SW480 (cell line): Measurements from ENCODE around the gene CEL.

ENCODE experiments used
- DNase-seq: peaks from one replicate; pipeline ENCODE4 v3.0.0-alpha.2; 2016; ENCODE audit warnings: low spot score

Gene CEL

DNA sequence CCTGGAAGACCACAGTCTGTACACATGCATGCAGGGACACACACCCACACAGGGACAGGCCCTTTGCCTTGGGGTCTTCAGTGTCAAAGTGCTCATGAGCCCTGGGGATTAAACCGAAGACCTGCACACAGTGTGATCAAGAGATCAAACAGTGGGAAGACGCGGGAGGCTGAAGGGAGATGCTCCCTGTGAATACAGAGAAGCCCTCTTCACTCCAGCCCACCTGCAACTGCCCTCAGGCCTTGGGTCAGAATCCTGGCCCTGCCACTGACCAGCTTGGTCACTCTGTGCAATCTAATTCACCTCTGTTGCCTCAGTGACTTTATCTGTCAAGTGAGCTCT, 56.4 kb downstream of the CEL start:
- no peak for DNase-seq

DNA sequence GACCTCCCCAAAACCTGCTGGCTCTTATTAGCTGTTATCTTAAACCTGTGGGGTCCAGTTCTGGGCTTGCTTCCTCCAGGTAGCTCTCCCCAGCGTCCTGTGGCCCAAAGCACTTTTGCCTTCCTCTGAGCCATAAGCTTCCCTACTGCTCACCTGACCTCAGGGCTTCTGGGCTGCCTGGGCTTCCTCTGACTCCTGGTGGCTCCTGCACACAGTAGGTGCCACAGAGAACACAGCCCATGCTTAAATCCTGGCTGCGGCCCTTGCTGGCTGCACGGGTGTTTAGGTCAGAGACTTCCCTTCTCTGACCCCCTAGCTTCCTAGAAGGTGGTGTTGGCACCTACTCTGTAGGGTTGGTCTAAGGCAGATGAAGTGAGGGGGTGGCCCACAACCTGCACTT, 56.8 kb downstream of the CEL start:
- no peak for DNase-seq

DNA sequence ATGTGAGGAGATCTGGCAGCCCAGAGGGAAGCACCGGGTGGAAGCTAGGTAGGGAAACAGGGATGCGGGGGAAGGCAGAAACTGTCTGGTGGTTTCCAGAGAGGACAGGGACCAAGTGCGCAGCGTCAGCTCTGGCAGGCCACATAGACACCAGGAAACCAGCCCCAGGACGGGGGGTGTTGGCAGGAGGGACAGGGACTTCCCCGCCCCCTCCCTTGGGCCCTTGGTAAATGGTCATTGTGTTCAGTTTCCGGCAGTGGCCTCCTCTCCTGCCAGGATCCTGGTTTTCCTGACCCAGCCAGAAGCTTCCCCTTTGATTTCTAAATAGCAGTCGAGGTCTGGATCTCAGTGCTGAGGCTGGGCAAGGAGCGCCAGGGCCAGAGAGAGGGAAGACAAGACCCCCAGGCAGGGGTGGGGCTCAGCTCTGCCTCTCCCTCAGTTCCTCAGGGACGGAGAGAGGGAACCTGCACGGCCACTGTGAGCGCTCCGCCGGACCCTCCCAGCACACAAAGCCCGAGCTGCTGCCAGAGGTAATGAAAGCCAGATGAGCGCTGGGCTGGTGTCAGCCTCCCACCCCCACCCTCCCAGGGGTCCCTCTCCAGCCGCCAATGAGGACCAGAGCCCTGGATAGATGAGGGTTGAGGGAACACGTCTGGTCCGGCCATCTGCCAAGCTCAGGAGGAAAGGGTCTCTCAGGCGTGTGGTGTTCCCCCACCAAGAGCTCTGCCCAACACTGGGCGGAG, 57.5 kb downstream of the CEL start:
- no peak for DNase-seq

DNA sequence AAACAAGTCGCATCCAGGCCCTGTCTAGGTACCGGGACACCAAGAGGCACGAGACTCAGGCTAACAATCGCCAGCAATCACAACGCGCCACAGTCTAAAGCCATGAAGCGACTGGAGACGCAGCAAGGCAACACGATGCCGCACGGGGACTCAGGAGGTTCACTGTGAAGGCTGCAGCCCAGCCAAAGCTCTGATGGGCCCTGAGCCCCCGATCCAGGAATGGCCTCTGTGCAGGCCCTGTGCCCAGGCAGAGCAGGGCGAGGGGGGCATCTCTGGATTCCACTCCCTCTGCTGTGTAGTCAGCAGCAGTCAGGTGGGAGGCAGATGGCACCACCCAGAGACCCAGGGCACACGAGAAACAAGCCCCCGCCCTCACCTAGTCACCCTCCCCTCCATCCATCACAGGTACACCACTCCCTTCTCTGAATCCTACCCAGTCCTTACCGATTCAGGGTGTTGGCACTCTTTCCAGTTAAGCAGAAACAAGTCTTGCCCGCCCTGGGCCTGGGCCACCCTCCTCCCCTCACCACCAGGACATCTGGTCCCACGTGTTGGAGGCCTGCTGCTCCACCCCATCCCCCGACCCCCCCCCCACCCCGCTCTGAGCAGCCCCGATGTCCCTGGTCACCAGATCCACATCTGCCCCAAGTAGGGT, 58.2 kb downstream of the CEL start:
- no peak for DNase-seq

DNA sequence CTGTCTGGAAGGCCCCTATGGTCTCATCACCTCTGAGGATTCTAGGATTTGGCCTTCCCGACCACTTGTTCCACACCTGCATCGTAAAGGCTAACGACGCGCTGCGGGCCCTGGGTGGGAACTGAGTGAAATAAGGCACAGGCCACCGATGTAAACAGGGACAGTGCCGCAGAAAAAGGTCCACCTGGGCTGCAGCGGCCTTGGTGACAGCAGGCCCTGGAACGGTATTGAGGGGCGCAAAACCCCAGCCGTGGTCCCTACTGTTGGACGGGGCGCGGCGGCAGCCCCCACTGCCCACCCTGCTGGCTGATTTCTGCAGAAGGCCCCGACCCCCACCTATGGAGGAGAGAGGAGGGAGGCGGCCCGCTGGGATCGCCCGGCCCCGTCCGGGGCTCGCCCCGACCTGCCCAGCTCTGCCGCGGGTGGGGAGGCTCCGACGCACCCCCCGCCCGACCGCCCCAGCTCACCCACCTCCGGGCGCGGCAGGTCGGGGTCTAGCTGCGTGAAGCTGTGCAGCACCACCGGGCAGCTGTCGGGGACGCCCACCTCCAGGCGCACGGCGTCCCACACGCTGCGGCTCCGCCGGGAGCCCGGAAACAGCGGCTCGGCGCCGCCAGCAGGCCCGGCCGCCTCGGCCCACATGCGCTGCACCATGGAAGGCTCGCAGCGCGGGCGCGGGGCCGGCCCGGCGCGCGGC, 58.9 kb downstream of the CEL start:
- DNase-seq: no peak
